IMR-90 (cell line): ENCODE results near the gene ZC3HAV1L.

Experiments
- BHLHE40 ChIP-seq: fragments of 150-350 bp; IDR thresholded peaks from 2 replicates; pipeline ENCODE4 v1.6.1; 2016; ENCODE audit warnings: mild to moderate bottlenecking, low read depth, low read length
- MXI1 ChIP-seq: IDR thresholded peaks from 2 replicates; pipeline ENCODE4 v1.6.1; 2012; ENCODE audit warnings: low read depth, mild to moderate bottlenecking, low read length, moderate library complexity, borderline replicate concordance
- POLR2A ChIP-seq: IDR thresholded peaks from 2 replicates; pipeline ENCODE4 v1.6.1; 2012; ENCODE audit warnings: mild to moderate bottlenecking, low read depth, low read length
- RFX5 ChIP-seq: IDR thresholded peaks from 2 replicates; pipeline ENCODE4 v1.8.0; 2012; ENCODE audit warnings: low read depth, mild to moderate bottlenecking, low read length, moderate library complexity
- TF ChIP-seq, protein P1 (sequence below): conservative IDR thresholded peaks from 2 replicates; pipeline ENCODE4 v1.5.1; 2012; ENCODE audit warnings: mild to moderate bottlenecking, low read depth, low read length, improper control_type of control experiment

DNA sequence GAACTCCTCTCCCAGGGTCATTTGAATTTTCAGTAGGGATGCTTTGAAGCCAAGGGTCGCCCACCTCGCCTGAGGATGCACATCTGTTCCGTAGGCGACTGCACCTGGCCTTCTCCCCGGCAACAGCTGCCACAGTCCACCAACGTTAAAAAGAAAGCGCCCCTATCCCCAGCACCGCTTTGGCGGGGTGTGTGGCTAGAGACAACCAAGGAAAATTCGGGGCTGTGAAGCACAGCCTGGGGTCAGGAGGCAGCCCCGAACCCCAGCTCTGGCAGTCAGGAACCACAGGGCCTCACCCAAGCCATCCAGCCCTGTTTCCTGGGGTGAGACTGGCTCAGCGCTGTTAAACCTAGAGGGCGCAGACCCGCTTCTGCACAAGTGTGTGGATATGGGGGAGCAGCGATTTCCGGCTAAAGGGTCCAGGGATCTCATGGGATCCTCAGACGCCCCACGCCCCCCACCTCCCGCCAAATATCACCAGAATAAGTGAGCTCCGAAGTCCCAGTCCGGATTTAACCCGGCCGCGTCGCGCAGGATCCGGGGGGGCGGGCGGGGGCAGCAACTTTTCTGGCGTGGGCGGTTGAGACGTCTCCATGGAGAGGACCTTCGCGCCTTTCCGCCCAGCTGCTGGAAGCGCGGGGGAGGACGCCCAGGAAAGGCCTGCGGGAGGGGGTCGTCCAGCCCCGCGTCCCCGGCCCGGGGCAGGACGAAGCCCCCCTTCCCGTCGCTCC, 822 bp downstream of the ZC3HAV1L start:
- TF ChIP-seq, protein P1, sequence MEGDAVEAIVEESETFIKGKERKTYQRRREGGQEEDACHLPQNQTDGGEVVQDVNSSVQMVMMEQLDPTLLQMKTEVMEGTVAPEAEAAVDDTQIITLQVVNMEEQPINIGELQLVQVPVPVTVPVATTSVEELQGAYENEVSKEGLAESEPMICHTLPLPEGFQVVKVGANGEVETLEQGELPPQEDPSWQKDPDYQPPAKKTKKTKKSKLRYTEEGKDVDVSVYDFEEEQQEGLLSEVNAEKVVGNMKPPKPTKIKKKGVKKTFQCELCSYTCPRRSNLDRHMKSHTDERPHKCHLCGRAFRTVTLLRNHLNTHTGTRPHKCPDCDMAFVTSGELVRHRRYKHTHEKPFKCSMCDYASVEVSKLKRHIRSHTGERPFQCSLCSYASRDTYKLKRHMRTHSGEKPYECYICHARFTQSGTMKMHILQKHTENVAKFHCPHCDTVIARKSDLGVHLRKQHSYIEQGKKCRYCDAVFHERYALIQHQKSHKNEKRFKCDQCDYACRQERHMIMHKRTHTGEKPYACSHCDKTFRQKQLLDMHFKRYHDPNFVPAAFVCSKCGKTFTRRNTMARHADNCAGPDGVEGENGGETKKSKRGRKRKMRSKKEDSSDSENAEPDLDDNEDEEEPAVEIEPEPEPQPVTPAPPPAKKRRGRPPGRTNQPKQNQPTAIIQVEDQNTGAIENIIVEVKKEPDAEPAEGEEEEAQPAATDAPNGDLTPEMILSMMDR = no peak
- no peak for TF ChIP-seq MXI1
- no peak for TF ChIP-seq POLR2A
- TF ChIP-seq RFX5 = no peak
- no peak for TF ChIP-seq BHLHE40
